ENCODE data around the gene PIAS1. TPM values are rescaled to one million over a fixed set of nuclear protein-coding genes. Genes with fewer than 3 reads are reported as not detected.

PIAS1 gene
- total and polyA plus RNA-seq, 2 donors (not counting 1 experiment from before 2014, with no cell fraction given): 28.8 to 87.3 TPM

DNA sequence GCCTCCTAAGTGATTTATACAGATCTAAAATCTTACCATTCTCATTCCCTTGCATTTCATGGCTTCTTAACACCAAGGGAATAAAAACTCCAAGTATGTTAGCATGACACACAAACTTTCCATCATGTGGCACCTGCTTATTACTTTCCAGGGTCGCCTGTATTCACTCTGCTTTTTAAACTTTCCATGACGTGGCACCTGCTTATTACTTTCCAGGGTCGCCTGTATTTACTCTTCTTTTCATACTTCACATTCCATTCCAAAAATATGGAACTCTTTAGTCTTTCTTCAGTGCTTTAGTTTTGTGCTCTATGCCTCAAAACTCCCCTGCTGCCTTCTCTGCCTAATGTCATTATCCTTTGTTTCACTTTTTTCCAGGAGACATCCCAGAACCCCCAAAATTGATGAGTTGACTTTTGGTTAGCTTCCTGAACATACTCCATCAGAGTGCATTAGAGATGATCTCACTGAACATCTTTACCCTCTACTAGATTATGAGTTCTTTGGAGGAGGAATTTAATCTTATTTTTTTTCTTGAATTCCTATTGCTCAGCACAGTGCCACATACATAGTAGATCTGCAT is 104.0 kb downstream of the PIAS1 start:
- Histone ChIP-seq H3K4me1 (ENCODE audit: control insufficient read depth in 2 of 2, insufficient read depth in 2 of 2, low read length in 2 of 2) (no peaks in the 10 kb centered on the region), H3K9me3 (ENCODE audit: control extremely low read depth in 1 of 3, control insufficient read depth in 2 of 3, insufficient read depth in 1 of 3, low read length in 2 of 3) (no peaks in the 10 kb centered on the region), H3K36me3 (replicated peaks in 1 of 2; ENCODE audit: control extremely low read depth in 1 of 2, control insufficient read depth in 1 of 2, extremely low read depth in 1 of 2, insufficient read depth in 2 of 2, low read length in 1 of 2) (peaks cover 1 to 79% of the 10 kb centered on the region in 2 experiments), H3K27ac (ENCODE audit: low read length in 2 of 2) (no peak overlapping the region), H3K4me3 (ENCODE audit: control extremely low read depth in 1 of 5, extremely low read depth in 1 of 5, insufficient read depth in 1 of 5, low read depth in 2 of 5, low read length in 4 of 5) (no peak overlapping the region), H2AFZ (ENCODE audit: insufficient read depth, low read depth, low read length, poor library complexity, severe bottlenecking) (no peak overlapping the region), H4K20me1 (ENCODE audit: control insufficient read depth, insufficient read depth, low read length, poor library complexity, severe bottlenecking) (peaks cover 7% of the 10 kb centered on the region), H3K79me2 (ENCODE audit: control insufficient read depth, insufficient read depth, low read length) (no peaks in the 10 kb centered on the region), H3K9ac (ENCODE audit: low read length) (no peak overlapping the region), H3K27me3 (replicated peaks in 1 of 4; ENCODE audit: control extremely low read depth in 1 of 4, control insufficient read depth in 3 of 4, insufficient read depth in 4 of 4, low read length in 3 of 4) (no peaks in the 10 kb centered on the region), H3K4me2 (replicated peaks; ENCODE audit: low read depth, low read length, poor library complexity, severe bottlenecking) (no peak overlapping the region)
- H3K4me3 Mint-ChIP-seq: no peak overlapping the region
- ATAC-seq (ENCODE audit: low read depth) (no peak), DNase-seq (no peak)
- H3K9me3 Mint-ChIP-seq (ENCODE audit: insufficient read depth): no peaks in the 10 kb centered on the region
- WGBS (ENCODE audit: insufficient coverage): 98% methylated on average over 3 of the region's 3 CpGs
- H3K4me1 Mint-ChIP-seq: no peaks in the 10 kb centered on the region
- no peak overlapping the region for H3K27ac Mint-ChIP-seq
- intact Hi-C loops (cut with micrococcal nuclease): no loop called here
- no peak for TF ChIP-seq EZH2 (IDR thresholded peaks at IDR 0.05; ENCODE audit: borderline replicate concordance, insufficient read depth, low read depth, low read length, poor library complexity, severe bottlenecking)
- TF ChIP-seq, protein P1, sequence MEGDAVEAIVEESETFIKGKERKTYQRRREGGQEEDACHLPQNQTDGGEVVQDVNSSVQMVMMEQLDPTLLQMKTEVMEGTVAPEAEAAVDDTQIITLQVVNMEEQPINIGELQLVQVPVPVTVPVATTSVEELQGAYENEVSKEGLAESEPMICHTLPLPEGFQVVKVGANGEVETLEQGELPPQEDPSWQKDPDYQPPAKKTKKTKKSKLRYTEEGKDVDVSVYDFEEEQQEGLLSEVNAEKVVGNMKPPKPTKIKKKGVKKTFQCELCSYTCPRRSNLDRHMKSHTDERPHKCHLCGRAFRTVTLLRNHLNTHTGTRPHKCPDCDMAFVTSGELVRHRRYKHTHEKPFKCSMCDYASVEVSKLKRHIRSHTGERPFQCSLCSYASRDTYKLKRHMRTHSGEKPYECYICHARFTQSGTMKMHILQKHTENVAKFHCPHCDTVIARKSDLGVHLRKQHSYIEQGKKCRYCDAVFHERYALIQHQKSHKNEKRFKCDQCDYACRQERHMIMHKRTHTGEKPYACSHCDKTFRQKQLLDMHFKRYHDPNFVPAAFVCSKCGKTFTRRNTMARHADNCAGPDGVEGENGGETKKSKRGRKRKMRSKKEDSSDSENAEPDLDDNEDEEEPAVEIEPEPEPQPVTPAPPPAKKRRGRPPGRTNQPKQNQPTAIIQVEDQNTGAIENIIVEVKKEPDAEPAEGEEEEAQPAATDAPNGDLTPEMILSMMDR (IDR thresholded peaks at IDR 0.05): no peak
- no peaks in the 10 kb centered on the region for H3K27me3 Mint-ChIP-seq
- ChIA-PET POLR2A (interaction anchor here (0.6 kb wide), 1 partner anchor 21 kb away, joined by 7 read pairs; no protein-coding TSS in a partner anchor), CTCF (no interaction called here)

DNA sequence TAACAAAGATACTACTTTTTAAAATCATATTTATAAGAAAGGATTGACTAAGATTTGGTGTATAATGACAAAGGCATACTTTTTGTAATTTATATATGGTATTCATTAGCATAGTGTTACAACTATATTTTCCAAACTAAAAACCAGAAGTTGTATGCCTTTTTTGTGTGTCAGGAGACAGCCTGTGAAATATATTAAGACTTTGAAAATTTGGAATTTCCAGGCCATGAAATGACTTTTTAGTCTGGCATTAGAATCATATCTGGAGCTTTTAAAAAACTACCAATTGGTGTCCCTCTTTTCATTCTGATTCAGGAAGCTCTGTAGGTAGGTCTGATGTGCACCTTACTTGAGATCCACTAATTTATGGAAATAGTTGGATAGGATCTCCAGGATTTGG is 109.1 kb downstream of the PIAS1 start:
- H3K27ac ChIP-seq (ENCODE audit: low read length in 2 of 2): no peak overlapping the region
- H3K4me3 ChIP-seq (ENCODE audit: control extremely low read depth in 1 of 5, extremely low read depth in 1 of 5, insufficient read depth in 1 of 5, low read depth in 2 of 5, low read length in 4 of 5): no peak overlapping the region
- H3K79me2 ChIP-seq (ENCODE audit: control insufficient read depth, insufficient read depth, low read length): no peaks in the 10 kb centered on the region
- POLR2A ChIA-PET: no interaction called here
- no peaks in the 10 kb centered on the region for H3K9me3 Mint-ChIP-seq (ENCODE audit: insufficient read depth)
- intact Hi-C loops (cut with micrococcal nuclease): no loop called here
- H3K4me2 ChIP-seq (replicated peaks; ENCODE audit: low read depth, low read length, poor library complexity, severe bottlenecking): no peak overlapping the region
- TF ChIP-seq, protein P1 (IDR thresholded peaks at IDR 0.05): no peak
- no peak for TF ChIP-seq EZH2 (IDR thresholded peaks at IDR 0.05; ENCODE audit: borderline replicate concordance, insufficient read depth, low read depth, low read length, poor library complexity, severe bottlenecking)
- H3K9ac ChIP-seq (ENCODE audit: low read length): no peak overlapping the region
- H4K20me1 ChIP-seq (ENCODE audit: control insufficient read depth, insufficient read depth, low read length, poor library complexity, severe bottlenecking): no peaks in the 10 kb centered on the region
- CTCF ChIA-PET: interaction anchor here (1.5 kb wide), 1 partner anchor 9 kb away, joined by 7 read pairs; no protein-coding TSS in a partner anchor
- H3K4me1 Mint-ChIP-seq: no peaks in the 10 kb centered on the region
- H2AFZ ChIP-seq (ENCODE audit: insufficient read depth, low read depth, low read length, poor library complexity, severe bottlenecking): no peak overlapping the region
- no peaks in the 10 kb centered on the region for H3K4me1 ChIP-seq (ENCODE audit: control insufficient read depth in 2 of 2, insufficient read depth in 2 of 2, low read length in 2 of 2)
- H3K27me3 ChIP-seq (replicated peaks in 1 of 4; ENCODE audit: control extremely low read depth in 1 of 4, control insufficient read depth in 3 of 4, insufficient read depth in 4 of 4, low read length in 3 of 4): no peaks in the 10 kb centered on the region
- DNase-seq: no peak
- no peak overlapping the region for H3K27ac Mint-ChIP-seq
- peaks cover 1 to 49% of the 10 kb centered on the region in 2 experiments for H3K36me3 ChIP-seq (replicated peaks in 1 of 2; ENCODE audit: control extremely low read depth in 1 of 2, control insufficient read depth in 1 of 2, extremely low read depth in 1 of 2, insufficient read depth in 2 of 2, low read length in 1 of 2)
- H3K4me3 Mint-ChIP-seq: no peak overlapping the region
- H3K27me3 Mint-ChIP-seq: no peaks in the 10 kb centered on the region
- H3K9me3 ChIP-seq (ENCODE audit: control extremely low read depth in 1 of 3, control insufficient read depth in 2 of 3, insufficient read depth in 1 of 3, low read length in 2 of 3): no peaks in the 10 kb centered on the region
- ATAC-seq (ENCODE audit: low read depth): no peak
